ENCODE data around the gene DGKG.

The DGKG gene

DNA sequence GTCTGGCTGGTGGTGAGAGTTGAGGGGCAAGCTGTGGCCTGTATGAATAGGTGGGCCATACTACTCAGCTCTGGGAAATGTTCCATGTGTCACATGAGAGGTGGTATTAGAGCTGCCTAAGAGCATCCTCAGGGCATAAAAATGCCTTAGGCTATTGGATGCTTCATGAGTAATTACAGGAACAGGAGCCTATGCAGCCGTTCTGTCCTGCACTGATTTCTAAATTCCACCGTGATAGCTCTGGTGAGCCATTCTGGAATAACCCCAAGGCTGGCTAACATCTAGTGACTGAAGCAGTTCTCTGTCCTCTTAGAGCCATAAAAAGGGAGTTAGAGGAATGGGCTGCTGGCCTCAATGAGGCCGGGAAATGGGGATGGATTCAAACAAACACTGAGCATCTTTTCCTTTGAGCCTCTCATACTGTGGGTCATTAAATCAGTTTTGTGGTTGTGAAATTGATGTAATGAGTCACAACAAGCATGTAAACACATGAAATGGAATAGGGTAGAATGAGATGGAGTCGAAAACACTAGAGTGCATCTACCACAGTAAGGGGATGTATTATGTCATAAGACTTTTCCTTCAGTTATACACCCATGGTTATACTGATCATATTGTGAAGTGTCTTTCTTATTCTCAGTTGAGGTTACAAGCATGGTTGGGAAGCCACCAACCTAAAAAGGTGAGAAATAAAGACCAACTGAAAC is 41.0 kb downstream of the DGKG start:
- no peak for DNase-seq (ENCODE audit: low read depth, low spot score)

DNA sequence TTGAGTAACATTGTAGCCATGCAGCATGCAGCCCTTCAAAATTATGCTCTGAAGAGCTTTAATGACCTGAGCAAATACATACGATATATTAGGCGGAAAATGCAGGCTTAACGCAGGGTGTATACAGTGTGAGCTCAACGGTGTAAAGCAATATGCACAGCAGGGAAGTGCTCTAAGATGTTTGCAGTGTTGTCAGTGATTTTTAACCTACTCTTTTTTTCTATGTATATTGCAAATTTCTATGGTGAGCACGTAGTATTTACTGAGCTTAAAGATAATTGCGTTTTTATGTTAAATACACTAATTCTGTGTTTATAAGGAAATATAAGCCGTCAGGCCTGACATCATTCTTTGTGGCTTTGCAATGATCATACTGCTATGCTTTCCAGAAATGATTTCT is 42.1 kb downstream of the DGKG start:
- no peak for DNase-seq (ENCODE audit: low read depth, low spot score)

DNA sequence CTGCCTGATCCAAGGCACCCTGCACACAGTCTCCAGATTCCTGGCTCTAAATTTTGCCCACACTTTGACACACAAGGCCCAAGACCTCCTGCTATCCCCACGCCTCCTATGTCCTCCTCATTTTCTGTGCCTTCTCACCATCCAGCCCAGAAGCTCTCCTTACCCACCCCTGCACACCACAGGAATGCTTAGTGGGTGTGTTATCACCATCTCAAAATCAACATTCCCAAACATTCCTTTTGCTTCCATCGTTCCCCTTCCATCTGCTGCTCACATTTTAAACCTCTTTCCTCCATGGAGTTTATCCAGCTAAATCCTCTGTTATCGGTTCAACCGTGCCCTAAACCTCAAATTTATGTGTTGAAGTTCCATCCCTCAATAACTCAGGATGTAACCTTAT is 43.9 kb downstream of the DGKG start:
- DNase-seq (ENCODE audit: low read depth, low spot score), result no peak

DNA sequence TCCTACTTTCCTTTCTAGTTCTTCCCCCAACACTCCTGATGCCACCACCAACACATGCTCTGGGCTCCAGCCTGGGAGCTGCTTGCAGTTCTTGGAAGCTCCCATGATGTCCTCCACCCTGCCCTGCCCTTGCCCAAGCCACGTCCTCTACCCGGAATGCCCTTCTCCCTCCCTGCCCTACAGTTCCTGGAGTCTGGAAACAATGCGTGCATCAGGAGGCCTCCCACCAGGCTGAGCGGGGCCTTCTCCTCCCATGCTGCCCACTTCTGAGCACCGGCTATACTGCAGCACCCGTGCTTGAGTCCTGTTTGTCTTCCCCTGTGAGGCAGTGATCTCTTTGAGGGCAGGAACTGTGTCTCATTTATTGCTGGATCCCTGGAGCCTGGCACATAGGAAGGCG is 44.6 kb downstream of the DGKG start:
- no peak for DNase-seq (ENCODE audit: low read depth, low spot score)

DNA sequence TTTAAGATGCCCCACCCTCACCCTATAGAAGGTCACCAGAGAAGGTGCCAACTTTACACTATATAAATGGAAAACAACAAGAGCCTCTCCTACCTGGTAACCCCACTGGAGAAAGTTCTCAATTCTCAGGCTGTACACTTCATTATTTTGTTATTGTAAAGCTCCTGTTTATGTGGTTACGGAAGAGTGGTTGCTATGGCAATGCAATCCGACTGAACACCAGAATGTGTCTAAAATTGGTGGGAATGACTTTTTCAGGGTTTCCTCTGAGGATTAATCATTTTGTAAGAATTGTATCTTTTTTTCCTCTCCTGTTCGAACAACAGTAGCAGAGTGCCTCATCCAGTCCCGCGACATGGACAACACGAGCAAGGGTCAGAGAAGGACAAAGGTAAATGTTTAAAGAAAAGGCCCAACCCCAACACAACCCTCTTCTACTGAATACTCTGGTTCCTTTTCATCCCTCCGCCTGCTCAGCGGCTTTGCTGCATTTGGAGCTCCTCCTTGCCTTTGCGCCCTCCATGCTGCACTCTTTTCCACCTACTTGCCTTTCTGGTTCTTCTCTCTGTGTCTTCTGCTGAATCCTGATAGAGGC is 45.3 kb downstream of the DGKG start:
- DNase-seq (ENCODE audit: low read depth, low spot score), result no peak

DNA sequence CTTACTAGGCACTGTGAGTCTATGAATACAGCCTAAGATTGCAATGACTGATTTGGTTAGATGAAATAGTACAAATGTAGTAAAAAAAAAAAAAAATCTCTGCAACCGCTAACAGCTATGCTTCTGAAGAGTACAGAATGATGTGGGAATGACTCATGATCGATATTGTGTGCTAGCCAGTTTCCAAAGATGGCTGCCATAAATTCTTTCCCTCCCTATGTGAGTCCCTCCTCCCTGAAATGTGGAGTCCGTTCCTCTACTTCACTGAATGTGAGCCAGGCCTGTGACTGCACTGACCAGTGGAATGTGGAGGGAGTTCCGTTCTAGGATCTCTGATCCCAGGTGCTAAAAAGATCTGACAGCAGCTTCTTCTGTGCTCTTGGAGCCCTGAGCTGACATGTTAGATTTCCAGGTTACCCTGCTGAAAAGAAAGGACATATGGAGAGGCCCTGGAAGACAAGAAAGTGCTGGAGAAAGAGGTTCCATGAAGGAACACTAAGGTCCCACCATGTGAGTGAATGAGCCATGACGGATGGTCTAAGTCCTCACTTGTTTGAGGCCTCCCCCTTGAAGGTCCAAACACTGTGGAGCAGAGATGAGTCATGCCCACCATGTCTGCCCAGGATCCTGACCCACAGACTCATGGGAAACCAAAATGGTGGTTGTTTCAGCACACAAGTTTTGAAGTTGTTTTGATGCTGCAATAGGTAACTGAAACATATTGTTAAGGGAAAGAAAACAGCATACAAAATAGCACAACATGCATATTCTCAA is 46.3 kb downstream of the DGKG start:
- DNase-seq (ENCODE audit: low read depth, low spot score), result no peak

DNA sequence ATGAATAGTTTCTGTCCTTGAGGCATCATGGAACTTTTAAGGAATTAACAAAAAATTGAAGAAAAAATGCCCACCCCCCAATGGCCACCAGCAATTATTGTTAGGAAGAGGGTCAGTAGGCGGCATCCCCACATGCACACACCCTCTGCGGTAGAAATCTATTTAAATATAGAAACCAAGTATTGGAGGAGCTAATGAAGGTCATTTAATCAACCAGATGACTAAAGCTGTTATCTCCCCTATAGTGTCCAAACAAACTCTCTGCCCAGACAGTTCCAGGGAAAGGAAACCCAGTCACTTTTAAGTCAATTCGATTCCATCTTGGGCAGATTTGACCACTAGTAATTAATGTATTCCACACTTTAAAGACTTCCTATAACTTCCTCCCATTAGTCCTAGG is 47.1 kb downstream of the DGKG start:
- no peak for DNase-seq (ENCODE audit: low read depth, low spot score)

DNA sequence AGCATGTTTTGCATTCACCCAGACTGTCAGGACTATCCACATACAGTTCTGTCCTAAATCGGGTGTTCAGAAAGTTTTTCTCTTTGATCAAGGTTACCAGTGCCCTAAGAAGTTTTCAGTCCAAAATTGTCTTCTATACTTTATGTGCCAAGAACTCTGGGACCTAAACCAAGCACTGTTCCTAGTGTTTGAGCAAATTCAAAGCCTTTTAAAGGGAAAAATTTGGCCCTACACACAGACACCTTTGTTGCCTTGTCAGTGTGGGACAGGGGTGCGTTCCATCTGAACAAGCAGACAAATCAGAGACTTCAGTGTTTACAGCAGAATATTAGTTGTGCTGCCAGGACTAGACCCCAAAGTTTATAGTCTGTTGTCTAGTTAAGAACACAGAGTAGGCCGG is 50.6 kb downstream of the DGKG start:
- DNase-seq (ENCODE audit: low read depth, low spot score), result no peak

DNA sequence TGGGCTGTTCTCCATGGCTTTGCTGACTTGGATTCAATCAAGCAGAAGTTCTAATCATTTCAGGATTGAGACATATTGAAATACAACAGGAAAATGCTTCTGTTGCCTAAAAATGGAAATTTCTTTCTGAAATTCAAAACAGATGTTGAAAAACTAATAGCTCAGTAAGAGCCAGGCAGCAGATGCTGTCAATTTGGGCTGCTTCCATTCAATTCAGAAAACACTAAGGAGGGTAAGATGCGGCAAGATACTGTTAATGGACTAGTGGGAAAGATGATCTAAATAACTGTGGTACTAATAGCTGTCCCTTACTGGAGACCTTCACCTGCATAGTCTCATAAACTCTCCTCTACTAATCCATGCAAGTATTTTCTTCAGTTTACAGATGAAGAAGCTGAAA is 53.5 kb downstream of the DGKG start:
- no peak for DNase-seq (ENCODE audit: low read depth, low spot score)

DNA sequence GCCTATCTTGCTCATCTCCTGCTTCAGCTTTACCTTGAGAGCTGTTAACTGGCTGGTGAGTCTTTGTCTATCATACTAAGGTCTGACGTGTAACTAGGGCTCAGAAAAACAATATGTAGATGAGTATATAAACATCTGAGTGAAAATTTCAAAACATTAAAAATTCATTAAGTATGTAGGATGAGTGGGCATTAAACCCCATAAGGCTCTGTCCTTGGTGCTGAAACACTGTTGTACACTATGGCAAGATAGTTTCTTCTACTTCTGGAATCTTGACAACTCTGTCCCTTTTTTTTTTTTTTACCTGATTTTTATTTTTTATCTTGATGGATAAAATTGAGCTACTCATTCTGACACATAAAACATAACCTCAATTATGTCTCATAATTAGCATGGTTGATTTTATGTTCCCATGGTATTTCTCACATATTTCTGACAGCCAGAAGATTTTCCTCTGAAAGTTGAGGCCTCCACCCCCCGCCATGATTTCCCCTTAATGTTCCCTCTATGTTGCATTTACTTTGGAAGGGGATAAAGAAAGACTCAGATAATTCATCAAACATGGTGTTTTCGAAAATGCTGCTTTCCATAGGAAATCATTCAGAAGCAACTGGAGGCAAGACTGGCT is 54.3 kb downstream of the DGKG start:
- no peak for DNase-seq (ENCODE audit: low read depth, low spot score)

DNA sequence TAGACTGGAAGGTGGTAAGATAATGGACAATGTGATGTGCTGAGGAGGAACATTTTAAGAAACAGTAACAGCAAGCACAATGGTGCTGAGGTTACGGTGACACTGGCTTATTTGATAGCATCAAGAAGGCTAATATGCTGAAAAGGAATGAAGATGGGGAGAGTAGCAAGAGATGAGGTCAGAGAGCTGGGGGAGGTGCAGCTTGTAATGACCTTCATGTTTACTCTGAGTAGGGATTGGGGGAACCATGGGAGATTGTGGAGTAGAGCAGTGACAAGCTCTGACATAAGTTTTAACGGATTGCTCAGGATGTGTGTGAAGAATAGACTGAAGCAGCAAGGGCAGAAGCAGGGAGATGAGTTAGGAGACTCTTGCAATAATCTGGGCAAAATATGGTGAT is 56.7 kb downstream of the DGKG start:
- DNase-seq (ENCODE audit: low read depth, low spot score), result no peak

DNA sequence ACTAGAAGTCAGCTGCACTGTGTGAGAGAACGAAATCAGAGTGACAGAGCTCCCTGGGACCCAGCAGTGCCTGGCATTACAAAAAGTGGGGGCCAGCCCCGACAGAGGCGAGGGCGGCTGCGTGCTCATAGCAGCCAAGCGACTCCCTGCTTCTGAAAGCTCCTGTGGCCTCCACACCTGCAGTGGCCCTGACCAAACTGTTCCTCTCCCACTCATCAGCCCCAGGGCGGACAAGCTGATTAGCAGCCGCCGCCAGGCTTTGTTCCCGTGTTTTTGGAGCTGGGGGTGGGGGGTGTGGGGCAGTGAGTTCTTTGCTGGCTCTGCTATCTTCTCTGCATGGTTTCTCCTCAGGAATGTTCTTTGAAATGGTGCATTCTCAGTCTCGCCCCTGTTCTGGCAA is 58.1 kb downstream of the DGKG start:
- DNase-seq (ENCODE audit: low read depth, low spot score), result no peak

DNA sequence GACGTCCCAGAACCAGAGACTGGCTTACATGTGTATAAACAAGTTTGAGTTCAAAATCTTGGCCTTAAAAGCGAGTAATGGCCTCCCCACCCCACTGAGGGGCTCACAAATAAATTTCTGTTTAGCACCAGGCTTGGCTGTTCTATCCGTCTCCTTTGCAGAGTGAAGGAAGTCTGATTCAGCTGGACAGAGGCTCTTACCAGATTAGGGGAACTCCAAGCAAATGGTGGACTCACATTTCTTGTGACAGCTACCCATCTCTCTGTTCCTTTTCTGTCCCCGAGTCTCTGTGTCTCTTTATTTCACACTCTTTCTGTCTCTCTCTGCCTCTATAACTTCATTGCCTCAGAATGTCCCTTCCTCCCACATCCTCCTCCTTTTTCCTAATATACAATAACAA is 62.7 kb downstream of the DGKG start:
- no peak for DNase-seq (ENCODE audit: low read depth, low spot score)

DNA sequence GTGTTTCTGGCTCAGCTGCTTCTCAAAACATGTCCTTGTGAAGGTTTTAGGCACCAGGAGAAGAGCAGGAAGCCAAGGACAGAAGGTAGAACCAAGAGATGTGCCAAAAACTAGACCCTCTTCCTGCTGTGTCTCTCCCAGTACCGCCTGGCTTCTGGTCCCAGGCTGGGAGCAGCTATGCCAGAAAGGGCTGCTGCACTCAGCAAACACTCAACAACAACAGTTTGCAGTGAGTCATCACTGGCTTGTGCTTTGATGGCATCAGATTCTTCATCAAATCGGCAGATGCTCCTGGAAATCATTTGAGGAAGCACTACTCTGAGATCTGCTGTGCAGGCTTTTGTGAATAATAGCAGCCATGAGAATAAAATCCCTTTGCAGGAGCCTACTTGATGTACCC is 63.2 kb downstream of the DGKG start:
- DNase-seq (ENCODE audit: low read depth, low spot score), result no peak

DNA sequence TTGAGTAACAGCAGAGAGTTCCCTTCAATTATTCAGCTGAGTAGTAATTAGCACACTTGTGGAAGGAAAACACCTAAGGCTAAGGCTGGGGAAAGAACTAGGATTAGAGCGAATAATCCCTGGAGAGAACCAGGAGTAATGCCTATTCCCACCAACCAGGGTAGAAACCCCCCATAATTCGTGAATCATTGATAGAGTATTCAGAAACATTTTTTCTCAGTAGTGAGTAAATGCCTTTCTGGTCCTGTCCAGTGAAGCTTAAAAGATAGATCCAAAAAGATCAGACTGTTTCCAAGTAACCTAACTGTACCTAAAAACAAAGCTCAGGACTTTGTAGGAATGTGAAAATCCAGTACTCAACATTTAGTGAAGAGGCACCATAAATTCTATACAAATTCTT is 71.2 kb downstream of the DGKG start:
- DNase-seq (ENCODE audit: low read depth, low spot score), result no peak

DNA sequence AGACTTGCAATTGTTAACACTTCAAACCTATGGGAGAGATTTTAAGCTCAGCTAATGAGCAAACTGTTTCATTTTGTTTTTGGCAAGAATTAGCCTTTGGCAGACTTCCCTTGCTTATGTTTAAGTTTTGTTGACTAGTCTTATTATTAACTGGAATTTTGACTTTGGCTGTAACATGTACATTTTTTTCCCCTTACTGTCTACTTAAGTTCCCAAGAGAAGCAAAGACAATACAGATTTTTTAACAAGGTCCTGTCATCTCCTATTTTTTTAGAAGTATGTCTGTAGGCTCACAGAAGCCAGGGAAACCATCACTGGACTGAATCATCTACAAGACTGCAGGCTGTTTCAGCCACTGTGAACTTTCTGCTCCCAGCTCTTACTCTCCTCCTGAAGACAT is 74.3 kb downstream of the DGKG start:
- DNase-seq (ENCODE audit: low read depth, low spot score), result peak; percentile 34

DNA sequence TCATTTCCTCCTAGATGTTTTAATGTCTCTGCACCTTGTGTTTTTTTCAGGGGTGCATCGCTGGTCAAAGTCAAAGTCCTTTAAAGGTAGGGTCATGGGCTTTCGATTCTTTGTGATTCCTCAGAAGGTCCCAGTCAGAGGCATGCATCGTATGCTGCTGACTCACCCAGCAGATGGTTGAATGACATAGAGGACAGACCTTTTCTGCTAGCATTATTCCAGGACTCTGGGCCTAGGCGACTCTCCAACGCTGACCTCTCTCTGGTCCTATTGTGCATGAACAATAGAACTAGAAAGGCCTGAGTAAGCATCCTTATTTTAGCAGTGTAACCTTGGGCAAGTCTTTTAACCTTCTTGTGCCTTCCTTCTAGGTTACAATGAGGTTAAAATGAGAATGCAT is 75.9 kb downstream of the DGKG start:
- no peak for DNase-seq (ENCODE audit: low read depth, low spot score)

DNA sequence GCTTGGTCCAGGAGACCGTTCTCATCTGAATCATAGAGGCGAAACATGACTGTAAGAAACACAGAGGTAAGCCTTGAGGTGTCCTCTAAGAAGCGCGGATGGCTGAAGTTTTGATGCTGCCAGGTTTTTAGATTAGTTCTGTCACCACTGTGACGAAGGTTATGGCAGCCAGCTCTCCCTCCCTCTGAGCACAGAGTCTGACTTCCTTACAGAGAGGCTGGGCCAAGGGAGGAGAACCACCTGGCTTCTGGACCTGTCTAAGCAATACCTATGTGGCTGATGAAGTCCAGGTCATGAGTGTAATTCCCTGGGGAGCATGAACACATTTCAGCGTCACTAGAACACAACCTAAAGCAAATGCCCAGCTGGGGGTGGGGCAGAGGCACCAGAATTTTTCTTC is 77.4 kb downstream of the DGKG start:
- DNase-seq (ENCODE audit: low read depth, low spot score), result no peak

DNA sequence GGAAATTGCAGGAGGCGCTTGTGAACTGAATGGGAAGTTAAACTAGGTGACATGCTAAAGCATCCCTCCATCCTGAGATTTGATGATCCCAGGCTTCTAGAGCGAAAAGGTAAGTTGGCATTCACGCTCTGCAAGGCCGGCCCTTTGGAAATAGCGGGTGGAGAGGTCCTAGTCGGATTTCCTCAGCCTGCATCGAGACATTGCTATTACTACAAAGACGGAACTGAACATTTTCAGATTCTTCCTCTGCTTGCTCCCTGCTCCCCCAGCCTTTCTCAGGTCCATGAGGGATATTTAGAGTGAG is 77.7 kb downstream of the DGKG start:
- no peak for DNase-seq (ENCODE audit: low read depth, low spot score)

DNA sequence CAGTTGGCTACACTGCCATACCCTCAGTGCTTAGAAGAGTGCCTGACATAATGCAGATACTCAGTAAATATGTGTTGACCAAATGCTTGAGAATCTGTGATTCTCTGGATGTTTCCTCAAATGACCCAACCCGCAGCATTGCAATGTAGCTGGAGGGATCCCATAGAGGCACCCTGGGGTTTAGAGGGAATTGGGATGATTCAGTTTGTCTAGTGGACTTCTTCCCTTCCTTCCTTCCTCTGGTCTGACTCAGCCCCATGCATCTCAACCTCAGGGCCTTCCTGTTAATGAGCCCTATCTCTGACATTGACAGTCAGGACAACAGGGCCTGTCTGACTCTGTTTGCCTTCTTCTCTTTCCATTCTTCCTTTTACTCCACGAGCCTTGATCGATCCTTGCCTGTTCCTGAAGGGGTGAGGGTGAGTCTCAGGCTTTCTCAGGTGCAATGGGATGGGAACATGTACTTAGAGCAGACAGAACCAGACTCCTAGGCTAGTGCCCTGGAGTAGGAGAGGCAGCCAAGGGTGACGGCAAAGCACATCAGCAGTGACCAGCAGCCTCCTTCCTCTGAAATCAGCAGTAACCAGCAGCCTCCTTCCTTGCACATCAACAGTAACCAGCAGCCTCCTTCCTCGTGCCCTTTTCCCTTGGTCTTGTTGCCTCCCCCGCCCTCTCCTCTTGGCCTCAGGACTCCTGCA is 78.2 kb downstream of the DGKG start:
- no peak for DNase-seq (ENCODE audit: low read depth, low spot score)

DNA sequence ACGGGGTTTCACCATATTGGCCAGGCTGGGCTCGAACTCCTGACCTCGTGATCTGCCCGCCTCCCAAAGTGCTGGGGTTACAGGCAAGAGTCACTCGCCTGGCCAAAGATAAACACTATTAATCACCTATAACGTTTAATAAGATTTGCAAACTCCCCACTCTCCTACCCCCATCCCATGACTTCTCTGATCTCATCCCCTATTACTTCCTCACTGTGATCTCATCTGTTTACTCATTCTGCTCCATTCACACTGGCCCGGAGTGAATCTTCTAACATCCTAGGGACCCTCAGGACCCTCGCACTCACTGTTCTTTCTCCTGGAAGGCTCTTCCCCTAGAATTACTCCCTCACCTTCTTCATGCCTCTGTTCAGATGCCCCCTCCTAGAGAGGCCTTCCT is 78.9 kb downstream of the DGKG start:
- DNase-seq (ENCODE audit: low read depth, low spot score), result no peak

DNA sequence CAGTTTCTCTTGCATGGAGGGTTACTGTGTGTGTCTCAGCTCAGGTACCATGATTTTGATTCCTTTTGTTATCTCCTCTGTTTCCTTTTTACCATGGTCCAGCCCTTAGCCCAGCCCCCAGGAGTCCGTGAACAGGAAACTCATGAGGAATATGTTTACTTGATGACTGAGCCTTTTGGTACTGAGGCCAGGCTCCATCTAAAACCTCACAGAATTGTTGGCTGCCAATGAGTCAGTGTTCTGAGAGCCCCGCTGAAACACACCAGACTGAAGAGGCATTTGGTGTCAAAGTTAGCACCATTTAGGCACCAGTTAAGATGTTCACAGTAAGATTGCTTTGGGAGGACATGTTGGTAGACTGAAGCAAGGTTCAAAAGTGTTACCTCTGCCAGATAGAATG is 80.9 kb downstream of the DGKG start:
- no peak for DNase-seq (ENCODE audit: low read depth, low spot score)

Measured in brain pericyte (primary cell).